DOHH2 (cell line): ENCODE measurements around the gene CACNA1D.

ENCODE experiments used
- H3F3A ChIP-seq: fragments of 200-600 bp; sonication (generic), shearing (Covaris generic); 2 replicates; pipeline ENCODE4 v1.6.0; 2016; ENCODE audit warnings: antibody characterized with exemption, mild to moderate bottlenecking; ENCODE audit not compliant: control insufficient read depth, insufficient read depth
- H3K27ac ChIP-seq: fragments of 200-600 bp; sonication (generic); 2 replicates; pipeline ENCODE4 v1.5.1; 2014; ENCODE audit warnings: low read depth, mild to moderate bottlenecking, low read length, moderate library complexity
- H3K27me3 ChIP-seq: fragments of 200-600 bp; sonication (generic); 2 replicates; pipeline ENCODE4 v1.6.1; 2014; ENCODE audit warnings: mild to moderate bottlenecking, low read length, mixed read lengths; ENCODE audit not compliant: control insufficient read depth
- H3K36me3 ChIP-seq: fragments of 200-600 bp; sonication (generic); 2 replicates; pipeline ENCODE4 v1.6.1; 2014; ENCODE audit warnings: mild to moderate bottlenecking, low read length, moderate library complexity, mixed read lengths; ENCODE audit not compliant: control insufficient read depth
- H3K4me1 ChIP-seq: fragments of 200-600 bp; sonication (generic); 2 replicates; pipeline ENCODE4 v1.6.1; 2014; ENCODE audit warnings: mild to moderate bottlenecking, low read length, mixed read lengths; ENCODE audit not compliant: control insufficient read depth
- H3K4me2 ChIP-seq: fragments of 200-600 bp; sonication (generic); 2 replicates; pipeline ENCODE4 v1.6.0; 2014; ENCODE audit warnings: mild to moderate bottlenecking, low read length, moderate library complexity
- H3K4me3 ChIP-seq: fragments of 200-600 bp; sonication (generic); 2 replicates; pipeline ENCODE4 v1.5.1; 2014; ENCODE audit warnings: mild to moderate bottlenecking, low read length, mixed read lengths
- H3K79me2 ChIP-seq: fragments of 200-600 bp; sonication (generic); 2 replicates; pipeline ENCODE4 v1.6.1; 2014; ENCODE audit warnings: mild to moderate bottlenecking, low read length, mixed read lengths; ENCODE audit not compliant: control insufficient read depth
- H3K9me2 ChIP-seq: fragments of 200-600 bp; sonication (generic); replicated peaks from 2 replicates; pipeline ENCODE4 v1.6.1; 2014; ENCODE audit warnings: mild to moderate bottlenecking, low read length, mixed read lengths; ENCODE audit not compliant: control insufficient read depth
- H3K9me3 ChIP-seq: fragments of 200-600 bp; sonication (generic); 2 replicates; pipeline ENCODE4 v1.6.1; 2014; ENCODE audit warnings: antibody characterized with exemption, low read length, mixed read lengths; ENCODE audit not compliant: control insufficient read depth, insufficient read depth
- H4K20me1 ChIP-seq: fragments of 200-600 bp; sonication (generic); 2 replicates; pipeline ENCODE4 v1.6.0; 2014; ENCODE audit warnings: low read depth, mild to moderate bottlenecking, antibody characterized with exemption, low read length, moderate library complexity; ENCODE audit not compliant: control insufficient read depth, insufficient read depth
- EZH2phosphoT487 ChIP-seq: fragments of 200-600 bp; sonication (generic); IDR thresholded peaks from 2 replicates; pipeline ENCODE4 v1.6.1; 2017; ENCODE audit warnings: borderline replicate concordance, mild to moderate bottlenecking, antibody characterized with exemption, low read length, moderate library complexity, mixed read lengths
- TF ChIP-seq, protein P1 (sequence below): fragments of 200-600 bp; sonication (generic); IDR thresholded peaks from one replicate; pipeline ENCODE4 v1.5.1; 2014; ENCODE audit warnings: antibody characterized with exemption, mild to moderate bottlenecking, low read depth, low read length; ENCODE audit not compliant: poor library complexity, severe bottlenecking

CACNA1D gene

DNA sequence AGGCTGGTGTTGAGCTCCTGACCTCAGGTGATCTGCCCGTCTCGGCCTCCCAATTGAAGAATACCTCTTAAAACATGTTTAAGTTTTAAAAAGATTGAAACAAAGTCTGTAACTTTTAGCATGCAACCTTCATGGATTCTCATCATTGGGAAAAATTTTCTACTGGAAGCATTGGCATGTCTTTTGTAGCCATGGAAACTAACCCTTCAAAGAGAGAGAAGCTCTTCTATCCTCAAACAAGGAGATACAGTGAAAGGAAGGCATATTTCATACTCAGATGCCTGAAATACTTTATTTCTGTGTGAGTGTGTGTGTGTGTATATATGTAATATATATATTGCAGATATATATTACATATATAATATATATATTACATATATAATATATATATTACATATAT is 196.9 kb downstream of the CACNA1D start:
- Histone ChIP-seq H3K9me3 (no peaks in the 10 kb centered on the region), H3K27ac (no peak overlapping the region), H3K36me3 (no peaks in the 10 kb centered on the region), H3K4me1 (no peaks in the 10 kb centered on the region), H3K4me3 (no peak overlapping the region), H3K27me3 (peaks cover 12% of the 10 kb centered on the region; the same call in 1 of the 2 replicates), H3F3A (no peaks in the 10 kb centered on the region), H3K4me2 (no peak overlapping the region), H3K79me2 (no peaks in the 10 kb centered on the region), H3K9me2 (no peaks in the 10 kb centered on the region), H4K20me1 (no peaks in the 10 kb centered on the region)
- no peak for TF ChIP-seq EZH2phosphoT487
- TF ChIP-seq, protein P1, sequence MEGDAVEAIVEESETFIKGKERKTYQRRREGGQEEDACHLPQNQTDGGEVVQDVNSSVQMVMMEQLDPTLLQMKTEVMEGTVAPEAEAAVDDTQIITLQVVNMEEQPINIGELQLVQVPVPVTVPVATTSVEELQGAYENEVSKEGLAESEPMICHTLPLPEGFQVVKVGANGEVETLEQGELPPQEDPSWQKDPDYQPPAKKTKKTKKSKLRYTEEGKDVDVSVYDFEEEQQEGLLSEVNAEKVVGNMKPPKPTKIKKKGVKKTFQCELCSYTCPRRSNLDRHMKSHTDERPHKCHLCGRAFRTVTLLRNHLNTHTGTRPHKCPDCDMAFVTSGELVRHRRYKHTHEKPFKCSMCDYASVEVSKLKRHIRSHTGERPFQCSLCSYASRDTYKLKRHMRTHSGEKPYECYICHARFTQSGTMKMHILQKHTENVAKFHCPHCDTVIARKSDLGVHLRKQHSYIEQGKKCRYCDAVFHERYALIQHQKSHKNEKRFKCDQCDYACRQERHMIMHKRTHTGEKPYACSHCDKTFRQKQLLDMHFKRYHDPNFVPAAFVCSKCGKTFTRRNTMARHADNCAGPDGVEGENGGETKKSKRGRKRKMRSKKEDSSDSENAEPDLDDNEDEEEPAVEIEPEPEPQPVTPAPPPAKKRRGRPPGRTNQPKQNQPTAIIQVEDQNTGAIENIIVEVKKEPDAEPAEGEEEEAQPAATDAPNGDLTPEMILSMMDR: no peak

DNA sequence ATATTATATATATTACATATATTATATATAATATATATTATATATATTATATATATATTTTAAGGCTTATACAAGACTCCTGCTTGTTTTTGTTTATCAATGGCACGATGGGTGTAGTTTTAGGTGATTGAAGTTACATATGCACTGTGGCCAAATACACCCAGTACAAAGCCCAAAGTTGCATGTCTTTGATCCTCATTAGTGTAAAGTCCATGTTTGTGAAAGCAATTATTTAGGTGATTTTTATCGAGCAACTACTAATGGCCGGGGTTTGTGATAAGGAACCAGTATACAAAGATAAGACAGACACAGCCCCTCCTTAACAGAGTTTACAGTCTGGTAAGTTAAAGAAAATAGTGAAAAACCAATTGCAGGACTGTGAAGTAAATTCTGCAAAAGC is 197.5 kb downstream of the CACNA1D start:
- no peaks in the 10 kb centered on the region for H3K9me2 ChIP-seq
- TF ChIP-seq, protein P1: no peak
- TF ChIP-seq EZH2phosphoT487: no peak
- H3K4me3 ChIP-seq: no peak overlapping the region
- no peaks in the 10 kb centered on the region for H3K4me1 ChIP-seq
- no peak overlapping the region for H3K27ac ChIP-seq
- no peaks in the 10 kb centered on the region for H3K36me3 ChIP-seq
- no peaks in the 10 kb centered on the region for H4K20me1 ChIP-seq
- no peaks in the 10 kb centered on the region for H3K9me3 ChIP-seq
- H3K4me2 ChIP-seq: no peak overlapping the region
- H3K79me2 ChIP-seq: no peaks in the 10 kb centered on the region
- peaks cover 15% of the 10 kb centered on the region; the same call in 1 of the 2 replicates for H3K27me3 ChIP-seq
- H3F3A ChIP-seq: no peaks in the 10 kb centered on the region

DNA sequence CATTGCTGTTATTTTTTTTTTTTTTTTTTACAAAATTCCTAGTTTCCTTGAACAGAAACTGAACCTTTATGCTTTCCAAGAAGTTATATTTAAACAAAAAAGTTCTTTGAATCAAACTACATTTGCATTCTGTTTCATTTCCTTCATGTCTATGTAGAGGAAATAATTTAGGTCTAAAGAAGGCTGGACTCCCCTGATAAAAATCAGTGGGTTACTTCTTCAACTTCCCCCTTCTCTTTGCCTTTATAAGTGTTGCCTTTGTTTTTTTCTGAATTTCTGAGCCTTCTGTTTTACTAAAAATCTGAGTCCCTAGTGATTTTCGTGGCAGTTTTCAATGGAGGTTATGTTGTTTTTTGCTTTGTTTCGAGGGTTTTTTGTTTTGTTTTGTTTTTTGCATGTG is 199.0 kb downstream of the CACNA1D start:
- Histone ChIP-seq H3K27ac (no peak overlapping the region), H4K20me1 (no peaks in the 10 kb centered on the region), H3K4me1 (no peaks in the 10 kb centered on the region), H3K9me3 (no peaks in the 10 kb centered on the region), H3K4me2 (no peak overlapping the region), H3K79me2 (no peaks in the 10 kb centered on the region), H3F3A (no peaks in the 10 kb centered on the region), H3K9me2 (no peaks in the 10 kb centered on the region), H3K27me3 (peaks cover 19% of the 10 kb centered on the region; the same call in 1 of the 2 replicates), H3K4me3 (no peak overlapping the region), H3K36me3 (no peaks in the 10 kb centered on the region)
- no peak for TF ChIP-seq EZH2phosphoT487
- TF ChIP-seq, protein P1: no peak
